HG03558 (cell line): ENCODE results near the gene SEMA4G.

Experiments used
- ATAC-seq: cut with Tn5 transposase; IDR thresholded peaks from one replicate; pipeline ENCODE4 v1.9.1; 2021; ENCODE audit warnings: moderate number of reproducible peaks; ENCODE audit not compliant: unreplicated experiment; ENCODE audit errors: extremely low read depth

The SEMA4G gene, protein sequence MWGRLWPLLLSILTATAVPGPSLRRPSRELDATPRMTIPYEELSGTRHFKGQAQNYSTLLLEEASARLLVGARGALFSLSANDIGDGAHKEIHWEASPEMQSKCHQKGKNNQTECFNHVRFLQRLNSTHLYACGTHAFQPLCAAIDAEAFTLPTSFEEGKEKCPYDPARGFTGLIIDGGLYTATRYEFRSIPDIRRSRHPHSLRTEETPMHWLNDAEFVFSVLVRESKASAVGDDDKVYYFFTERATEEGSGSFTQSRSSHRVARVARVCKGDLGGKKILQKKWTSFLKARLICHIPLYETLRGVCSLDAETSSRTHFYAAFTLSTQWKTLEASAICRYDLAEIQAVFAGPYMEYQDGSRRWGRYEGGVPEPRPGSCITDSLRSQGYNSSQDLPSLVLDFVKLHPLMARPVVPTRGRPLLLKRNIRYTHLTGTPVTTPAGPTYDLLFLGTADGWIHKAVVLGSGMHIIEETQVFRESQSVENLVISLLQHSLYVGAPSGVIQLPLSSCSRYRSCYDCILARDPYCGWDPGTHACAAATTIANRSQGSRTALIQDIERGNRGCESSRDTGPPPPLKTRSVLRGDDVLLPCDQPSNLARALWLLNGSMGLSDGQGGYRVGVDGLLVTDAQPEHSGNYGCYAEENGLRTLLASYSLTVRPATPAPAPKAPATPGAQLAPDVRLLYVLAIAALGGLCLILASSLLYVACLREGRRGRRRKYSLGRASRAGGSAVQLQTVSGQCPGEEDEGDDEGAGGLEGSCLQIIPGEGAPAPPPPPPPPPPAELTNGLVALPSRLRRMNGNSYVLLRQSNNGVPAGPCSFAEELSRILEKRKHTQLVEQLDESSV

GRCh38 chr10:100969187-100970075 lies at the start of gene SEMA4G:
TSS of gene SEMA4G (plus strand) at chr10:100969504. CDS start at chr10:100972913, 3,409 bp downstream.
- no peak for ATAC-seq

DNA sequence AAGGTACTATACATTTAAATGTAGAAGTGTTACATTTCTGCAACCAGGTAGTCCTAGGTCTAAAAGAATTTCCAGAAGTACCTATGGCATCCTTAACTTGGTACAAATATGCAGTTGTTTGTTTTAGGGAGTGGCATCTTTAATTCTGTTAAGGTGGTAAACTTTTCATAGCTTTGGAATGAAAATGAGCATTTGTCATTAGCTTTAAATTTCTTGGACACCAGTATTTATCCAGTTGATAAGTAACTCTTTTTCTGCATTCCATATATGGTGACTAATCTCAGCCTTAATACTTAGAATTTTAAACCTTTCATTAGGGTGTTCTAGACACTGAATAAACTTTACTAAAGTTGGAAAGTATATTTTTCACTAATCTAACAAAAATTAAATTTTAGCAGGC lies 45.7 kb upstream of the SEMA4G start:
- ATAC-seq, result no peak

DNA sequence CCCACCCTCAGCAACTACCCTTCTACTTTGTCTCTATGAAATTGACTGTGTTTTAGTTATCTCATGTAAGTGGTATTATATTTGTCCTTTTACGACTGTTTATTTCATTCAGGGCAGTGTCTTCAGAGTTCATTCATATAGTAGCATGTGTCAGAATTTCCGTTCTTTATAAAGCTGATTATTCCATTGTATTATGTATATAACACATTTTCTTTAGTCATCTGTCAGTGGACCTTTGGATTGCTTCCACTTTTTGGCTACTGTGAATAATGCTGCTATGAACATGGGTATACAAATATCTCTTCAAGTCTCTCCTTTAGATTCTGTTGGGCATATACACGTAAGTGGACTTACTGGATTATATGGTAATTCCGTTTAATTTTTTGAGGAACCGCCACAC lies 42.0 kb upstream of the SEMA4G start:
- ATAC-seq, result no peak

DNA sequence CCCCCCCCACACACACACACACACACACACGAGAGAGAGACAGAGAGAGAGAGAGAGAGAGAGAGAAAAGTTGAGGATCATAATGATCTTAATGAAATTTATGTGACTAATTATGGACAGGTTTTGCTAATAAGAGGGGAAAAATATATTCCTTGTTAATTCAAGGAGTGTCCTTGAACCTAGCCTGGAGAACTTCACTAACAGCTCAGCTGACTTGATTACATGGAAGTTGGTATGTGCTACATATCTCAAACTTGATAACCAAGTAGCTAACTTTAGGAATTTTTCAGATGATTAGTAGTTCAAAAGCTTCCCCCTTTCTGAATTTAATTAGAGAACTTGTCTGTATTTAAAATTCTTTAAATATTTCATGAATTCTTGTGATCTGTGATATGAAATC lies 41.3 kb upstream of the SEMA4G start:
- ATAC-seq, result no peak

GRCh38 chr10:100930368-100930767 lies 38.9 kb upstream of the SEMA4G start:
- ATAC-seq, result no peak

- no peak for ATAC-seq
Observed at GRCh38 chr10:100934084-100934659, 35.1 kb upstream of the SEMA4G start.

- ATAC-seq, result no peak
Observed at GRCh38 chr10:100939763-100940344, 29.4 kb upstream of the SEMA4G start.

- no peak for ATAC-seq
Observed at GRCh38 chr10:100942229-100942628, 27.1 kb upstream of the SEMA4G start.

- ATAC-seq, result no peak
Observed at GRCh38 chr10:100943508-100943907, 25.8 kb upstream of the SEMA4G start.

- no peak for ATAC-seq
Observed at GRCh38 chr10:100945754-100946153, 23.6 kb upstream of the SEMA4G start.

DNA sequence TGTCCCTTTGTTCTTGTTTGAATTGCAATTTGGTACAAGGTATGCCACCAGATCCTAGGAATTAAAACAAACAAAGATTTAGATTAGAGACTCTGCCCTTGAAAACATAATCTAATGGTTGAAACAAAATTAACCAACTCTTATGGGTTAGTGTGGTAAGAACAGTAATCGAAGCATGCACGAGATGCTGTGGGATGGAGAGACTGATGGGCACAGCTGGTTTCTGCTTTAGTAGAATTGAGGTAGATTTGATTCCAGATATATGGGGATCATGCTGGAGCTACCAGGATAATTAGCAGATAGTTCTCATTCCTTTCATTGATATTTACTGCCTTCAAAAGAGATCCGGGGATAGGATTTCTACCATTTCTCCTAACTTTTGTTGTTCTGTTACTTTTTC lies 20.4 kb upstream of the SEMA4G start:
- ATAC-seq, result no peak

GRCh38 chr10:100960251-100960650 lies 9.1 kb upstream of the SEMA4G start:
- no peak for ATAC-seq

DNA sequence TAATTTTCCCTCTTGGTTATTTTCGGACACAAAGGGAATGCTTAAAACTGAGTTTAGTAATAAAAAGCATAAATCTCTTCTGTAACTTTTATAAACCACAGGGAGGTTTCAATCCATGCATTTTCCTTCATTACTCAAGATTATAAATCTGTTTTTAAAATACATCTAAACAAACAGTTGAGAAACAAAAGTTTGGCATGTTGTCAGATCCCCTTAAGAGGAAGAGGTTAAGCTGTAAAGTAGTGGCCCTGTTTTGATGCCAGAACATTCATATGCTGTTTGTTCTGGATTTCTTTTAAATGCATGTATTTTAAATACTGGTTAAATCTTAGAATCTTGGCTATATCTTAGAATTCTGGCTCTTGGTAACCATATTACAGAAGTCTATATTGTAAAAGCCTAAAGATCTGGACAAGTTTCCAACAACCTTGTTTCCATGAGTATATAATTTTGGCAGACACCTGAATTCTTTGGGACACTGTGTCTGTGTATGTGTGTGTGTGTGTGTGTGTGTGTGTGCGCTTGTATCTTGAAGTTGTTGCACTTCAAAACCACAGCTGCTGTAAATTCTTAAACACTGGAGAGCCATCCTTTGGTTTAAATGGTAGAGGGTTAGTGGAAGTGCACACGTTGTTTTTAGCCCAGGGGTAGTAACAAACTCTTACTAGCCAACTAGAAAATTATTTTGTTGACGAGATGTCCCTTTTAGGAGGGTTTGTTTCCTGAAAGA lies 6.8 kb upstream of the SEMA4G start:
- no peak for ATAC-seq

DNA sequence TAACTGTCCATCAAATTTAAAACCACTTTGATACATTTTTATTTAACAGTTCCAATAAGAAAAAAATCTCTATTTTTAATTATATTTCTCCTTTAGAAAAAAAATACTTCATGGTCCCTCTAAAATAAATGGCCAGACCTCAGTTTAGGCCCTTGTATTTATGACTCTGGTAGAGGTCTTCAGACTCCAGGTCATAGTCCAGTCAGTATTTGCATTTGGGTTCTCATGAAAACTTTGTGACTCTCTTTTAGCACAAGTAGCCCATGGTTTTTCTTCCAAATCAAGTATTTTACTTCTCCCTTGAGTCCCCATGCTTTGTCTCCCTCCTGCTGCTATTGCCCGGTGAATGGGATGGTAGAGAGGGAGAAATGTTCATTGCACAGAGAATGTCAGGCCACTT lies 5.5 kb upstream of the SEMA4G start:
- no peak for ATAC-seq

DNA sequence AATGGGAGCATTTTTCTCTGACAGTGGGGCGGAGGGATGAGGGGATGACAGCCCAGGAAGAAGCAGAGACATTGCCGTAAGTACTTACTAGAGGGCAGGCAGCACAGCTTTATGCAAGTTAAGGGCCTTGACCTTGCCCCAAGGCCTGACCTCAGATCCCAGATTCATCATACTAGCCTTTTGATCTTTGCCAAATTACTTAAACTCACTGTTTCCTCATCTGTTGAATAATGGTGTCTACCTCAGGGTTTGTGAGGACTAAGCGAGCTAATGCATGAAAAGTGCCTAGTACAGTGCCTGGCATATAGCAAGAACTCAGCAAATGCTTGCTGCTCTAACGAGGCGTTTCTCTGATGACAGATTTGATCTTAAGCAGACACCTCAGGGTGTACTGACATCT lies 3.5 kb upstream of the SEMA4G start:
- no peak for ATAC-seq

- ATAC-seq, result no peak
Observed at GRCh38 chr10:100966887-100967286, 2.4 kb upstream of the SEMA4G start.

GRCh38 chr10:100967332-100967731 lies 2.0 kb upstream of the SEMA4G start:
- no peak for ATAC-seq

DNA sequence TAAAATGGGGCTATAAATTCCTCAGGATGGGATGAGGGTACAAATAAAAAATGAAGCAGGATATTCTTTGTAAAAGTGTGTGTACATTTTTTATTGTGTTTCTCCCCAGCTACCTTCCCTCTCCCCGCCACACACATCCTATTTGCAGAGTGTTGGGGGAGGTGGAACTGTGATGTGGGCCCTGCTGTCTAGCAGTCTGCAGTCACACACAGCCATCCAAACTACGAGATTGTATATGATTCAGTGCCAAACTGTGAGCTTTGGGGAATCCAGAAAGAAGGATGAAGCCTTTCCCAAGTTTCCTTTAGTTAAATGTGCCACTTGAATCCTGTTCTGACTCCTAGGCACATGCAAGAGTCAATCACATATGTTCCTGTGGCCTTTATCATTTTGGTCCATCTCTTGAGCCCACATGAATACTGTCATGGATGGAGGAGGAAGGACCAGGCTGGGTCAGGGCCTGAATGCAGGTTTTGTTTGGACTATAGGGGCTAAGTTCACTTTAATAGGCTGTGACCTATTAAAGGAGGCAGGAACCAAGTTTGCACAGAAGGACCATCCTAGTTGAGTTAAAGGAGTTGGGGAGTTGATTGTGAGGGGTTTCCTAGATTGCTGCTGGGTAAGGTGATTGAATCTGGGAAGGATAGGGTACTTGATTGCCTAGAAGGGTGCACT lies 1.1 kb upstream of the SEMA4G start:
- ATAC-seq, result no peak

DNA sequence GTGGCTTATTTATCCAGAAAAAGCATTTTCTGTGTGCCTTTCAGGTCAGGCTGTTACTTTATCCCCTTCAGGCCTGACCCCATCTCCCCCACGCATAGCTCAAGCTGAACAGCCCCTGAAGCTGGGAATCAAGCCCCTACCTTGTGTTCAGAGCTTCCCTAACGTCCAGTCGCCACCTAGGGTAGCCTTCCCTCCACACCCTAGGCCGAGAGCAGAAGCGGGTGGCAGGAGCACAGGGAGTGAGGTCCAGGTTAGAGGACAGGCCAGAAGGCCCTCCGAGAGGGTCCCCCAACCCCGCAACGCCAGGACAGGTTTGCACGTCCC lies 479 bp upstream of the SEMA4G start:
- ATAC-seq, result no peak
